NOMO-1 treated with DMSO at 0.1 percent for 48 hours (cell line): Measurements from ENCODE around the gene ST6GALNAC4.

Experiments
- DNase-seq: peaks from one replicate; lab custom pipeline; 2025; ENCODE audit not compliant: unreplicated experiment; lab: John Stamatoyannopoulos, UW

The ST6GALNAC4 gene

GRCh38 chr9:127916720-127917581 lies at the start of gene ST6GALNAC4:
ST6GALNAC4 (minus strand) TSS chr9:127917041; CDS start chr9:127916419, 622 bp downstream.
- DNase-seq: peak; percentile 85

GRCh38 chr9:127965953-127966352 lies 49.1 kb upstream of the ST6GALNAC4 start:
- DNase-seq: no peak

- no peak for DNase-seq
Observed at GRCh38 chr9:127963359-127964064, 46.7 kb upstream of the ST6GALNAC4 start.

GRCh38 chr9:127963041-127963358 lies 46.2 kb upstream of the ST6GALNAC4 start:
- DNase-seq: no peak

- no peak for DNase-seq
Observed at GRCh38 chr9:127962278-127962677, 45.4 kb upstream of the ST6GALNAC4 start.

- no peak for DNase-seq
Observed at GRCh38 chr9:127961613-127962155, 44.8 kb upstream of the ST6GALNAC4 start.

- DNase-seq: no peak
Observed at GRCh38 chr9:127961155-127961490, 44.3 kb upstream of the ST6GALNAC4 start.

GRCh38 chr9:127960410-127961154 lies 43.7 kb upstream of the ST6GALNAC4 start:
- no peak for DNase-seq

GRCh38 chr9:127959841-127960409 lies 43.1 kb upstream of the ST6GALNAC4 start:
- no peak for DNase-seq

GRCh38 chr9:127959398-127959797 lies 42.6 kb upstream of the ST6GALNAC4 start:
- no peak for DNase-seq

- no peak for DNase-seq
Observed at GRCh38 chr9:127958728-127959127, 41.9 kb upstream of the ST6GALNAC4 start.

- DNase-seq: peak; percentile 29
Observed at GRCh38 chr9:127955294-127956015, 38.6 kb upstream of the ST6GALNAC4 start.

- no peak for DNase-seq
Observed at GRCh38 chr9:127954831-127955293, 38.0 kb upstream of the ST6GALNAC4 start.

- DNase-seq: no peak
Observed at GRCh38 chr9:127953768-127954505, 37.1 kb upstream of the ST6GALNAC4 start.

GRCh38 chr9:127953154-127953553 lies 36.3 kb upstream of the ST6GALNAC4 start:
- DNase-seq: no peak

- no peak for DNase-seq
Observed at GRCh38 chr9:127950513-127951289, 33.9 kb upstream of the ST6GALNAC4 start.

- DNase-seq: no peak
Observed at GRCh38 chr9:127949827-127950512, 33.1 kb upstream of the ST6GALNAC4 start.
